A549 treated with ZK216348 at 1 μM for 4 hours (cell line): ENCODE data around the gene CCT8. TPM values are rescaled to one million over a fixed set of nuclear protein-coding genes. Genes with fewer than 3 reads are reported as not detected.

ENCODE experiments used
- total RNA-seq: library from RNA; stranded (reverse); fragments of 200-300 nt; extraction: Qiagen RNA extraction; gene quantifications from 5 replicates; pipeline ENCODE4 v1.2.3, GENCODE V29; 2022; ENCODE audit warnings: low read depth

CCT8 gene, protein sequence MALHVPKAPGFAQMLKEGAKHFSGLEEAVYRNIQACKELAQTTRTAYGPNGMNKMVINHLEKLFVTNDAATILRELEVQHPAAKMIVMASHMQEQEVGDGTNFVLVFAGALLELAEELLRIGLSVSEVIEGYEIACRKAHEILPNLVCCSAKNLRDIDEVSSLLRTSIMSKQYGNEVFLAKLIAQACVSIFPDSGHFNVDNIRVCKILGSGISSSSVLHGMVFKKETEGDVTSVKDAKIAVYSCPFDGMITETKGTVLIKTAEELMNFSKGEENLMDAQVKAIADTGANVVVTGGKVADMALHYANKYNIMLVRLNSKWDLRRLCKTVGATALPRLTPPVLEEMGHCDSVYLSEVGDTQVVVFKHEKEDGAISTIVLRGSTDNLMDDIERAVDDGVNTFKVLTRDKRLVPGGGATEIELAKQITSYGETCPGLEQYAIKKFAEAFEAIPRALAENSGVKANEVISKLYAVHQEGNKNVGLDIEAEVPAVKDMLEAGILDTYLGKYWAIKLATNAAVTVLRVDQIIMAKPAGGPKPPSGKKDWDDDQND
- total RNA-seq: 161 to 226 TPM (median 173 TPM) in 5 replicates

DNA sequence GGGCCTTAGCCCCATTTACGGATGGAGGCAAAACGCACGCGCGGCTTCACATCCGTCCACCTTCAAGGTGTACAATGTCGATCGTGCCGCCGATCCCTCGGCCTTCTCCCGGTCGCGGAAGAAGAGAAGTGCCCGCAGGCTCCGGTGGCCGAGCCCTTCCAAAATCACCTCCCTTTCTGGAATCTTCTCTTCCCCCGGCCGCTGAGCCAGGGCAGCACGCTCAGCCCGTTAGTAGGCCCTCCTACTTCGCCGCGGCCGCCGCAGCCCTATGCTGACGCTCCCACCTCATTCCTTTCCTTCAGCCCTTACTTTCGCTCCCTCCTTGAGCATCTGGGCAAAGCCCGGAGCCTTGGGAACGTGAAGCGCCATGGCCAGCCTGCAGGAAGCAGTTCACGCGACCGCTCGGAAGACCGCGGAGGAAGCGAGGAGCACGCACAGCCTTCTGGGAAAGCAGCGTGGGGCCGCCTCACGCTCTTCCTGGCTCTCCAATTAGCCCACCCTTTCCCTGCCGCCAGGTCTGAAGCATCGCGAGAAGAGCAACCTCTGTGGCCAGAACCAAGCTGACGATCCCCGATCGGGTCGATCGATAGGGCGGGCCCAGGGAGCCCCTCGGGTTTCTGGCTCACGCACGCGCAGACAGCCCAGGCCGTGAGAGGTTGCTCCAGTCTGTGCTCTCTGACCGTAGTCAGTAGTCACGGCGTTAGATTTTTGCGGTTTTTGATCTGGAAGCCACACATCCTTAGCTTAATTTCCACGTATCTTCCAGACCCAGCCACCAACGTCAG is at the start of gene CCT8:
TSS of gene CCT8 (minus strand) at position 427 of the 785 bp plus-strand sequence. CDS start at position 369, 58 bp downstream.

DNA sequence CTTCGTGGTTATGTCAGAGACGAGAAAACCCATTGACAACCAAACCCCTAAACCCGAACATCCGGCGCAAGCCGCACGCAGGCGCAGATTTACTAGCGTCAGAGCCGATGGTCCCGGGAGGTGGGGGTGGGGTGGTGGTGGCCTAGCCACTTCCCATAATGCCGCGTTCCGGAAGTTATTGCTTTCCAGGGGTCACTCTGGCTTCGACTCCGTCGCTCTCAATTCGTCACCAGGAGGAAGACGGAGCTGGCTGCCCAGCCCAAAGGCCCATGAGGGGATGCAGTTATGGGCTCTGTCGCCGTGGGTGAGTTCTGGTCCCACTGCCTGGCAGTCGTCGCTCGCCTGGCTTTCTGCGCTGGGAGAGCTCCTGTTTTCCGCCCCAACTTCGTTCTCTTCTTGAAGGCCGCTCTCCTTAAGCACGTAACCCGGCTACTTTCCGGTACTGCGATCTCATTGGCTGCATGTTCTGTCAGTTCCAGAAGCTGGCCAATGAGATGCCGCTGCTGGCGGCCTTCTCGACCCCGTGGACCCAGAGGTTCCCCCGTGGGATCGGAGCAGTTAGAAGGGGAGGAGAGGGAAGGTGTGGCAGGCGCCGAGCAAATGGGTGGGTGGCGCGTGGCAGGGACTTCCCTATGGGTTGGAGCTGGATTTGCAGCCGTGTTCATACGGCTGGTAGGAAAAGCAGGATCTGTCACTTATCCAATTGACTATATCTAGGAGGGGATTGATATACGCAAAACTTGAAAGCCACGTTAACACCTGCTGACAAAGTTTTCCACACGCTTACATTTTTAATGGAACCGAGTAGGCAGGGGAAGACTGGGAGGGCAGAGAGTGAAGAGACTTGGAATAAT is 48.7 kb downstream of the CCT8 start, which contains the start of gene USP16:
TSS of gene USP16 (plus strand) at position 195 of the 854 bp plus-strand sequence. CDS start 3,246 bp downstream, outside the sequence.

Other genes starting within 250 kb of the CCT8 start
- 3.0 to 8.0 TPM (median 6.1 TPM) in 5 replicates for gene LTN1, start 80.8 kb downstream of the CCT8 start, total RNA-seq
- gene RWDD2B, start 54.3 kb downstream of the CCT8 start, total RNA-seq: 9.5 to 13.5 TPM (median 10.5 TPM) in 5 replicates
- 19.5 to 32.5 TPM (median 22.3 TPM) in 5 replicates for gene USP16, start 49.0 kb downstream of the CCT8 start, total RNA-seq
- 1.1 to 2.6 TPM (median 1.4 TPM) in 5 replicates for gene MAP3K7CL, start 57.0 kb upstream of the CCT8 start, total RNA-seq
- gene BACH1, start 225.3 kb upstream of the CCT8 start, total RNA-seq: 3.6 to 7.4 TPM (median 6.0 TPM) in 5 replicates